Esophagus muscularis mucosa (tissue), 4 donors: ENCODE measurements around the gene ZNF24. TPM values are rescaled to one million over a fixed set of nuclear protein-coding genes. Genes with fewer than 3 reads are reported as not detected.

Experiments
- DNase-seq: peaks from one replicate; pipeline ENCODE4 v3.0.0-alpha.2; 2017; ENCODE audit errors: extremely low spot score
- H3K27ac ChIP-seq, 4 donors: fragments of 200-600 bp; sonication (generic); replicated peaks in 1 of 4; 1 replicate in 3 of 4; 2 replicates in 1 of 4; pipeline ENCODE4 v1.5.1; 2016 to 2019; ENCODE audit warnings: mild to moderate bottlenecking in 1 of 4
- H3K27me3 ChIP-seq, 4 donors: fragments of 200-600 bp; sonication (generic); one replicate each; pipeline versions ENCODE4 v1.5.1 to v1.6.0; 2016 to 2019
- H3K36me3 ChIP-seq, 4 donors: fragments of 200-600 bp; sonication (generic); one replicate each; pipeline ENCODE4 v1.5.1; 2016 to 2019
- H3K4me1 ChIP-seq, 4 donors: fragments of 200-600 bp; sonication (generic); one replicate each; pipeline ENCODE4 v1.5.1; 2016 to 2019
- H3K4me3 ChIP-seq, 4 donors: fragments of 200-600 bp; sonication (generic); 1 replicate in 2 of 4; 2 replicates in 2 of 4; pipeline ENCODE4 v1.5.1; 2016 to 2019; ENCODE audit warnings: mild to moderate bottlenecking in 4 of 4, moderate library complexity in 1 of 4
- H3K9me3 ChIP-seq, 4 donors: fragments of 200-600 bp; sonication (generic); 1 replicate in 3 of 4; 2 replicates in 1 of 4; pipeline ENCODE4 v1.5.1; 2016 to 2019
- CTCF ChIP-seq, 3 experiments: fragments of 200-600 bp in 2 of 3; fragments of 450-650 bp in 1 of 3; sonication (generic) in 2 of 3; IDR thresholded peaks; one replicate each; pipeline ENCODE4 v1.5.1; 2017 to 2019; ENCODE audit warnings: antibody characterized with exemption in 3 of 3, mild to moderate bottlenecking in 2 of 3, moderate library complexity in 1 of 3
- EP300 ChIP-seq: sonication (generic); formaldehyde crosslinking; IDR thresholded peaks from one replicate; pipeline ENCODE4 v1.6.1; 2017; ENCODE audit warnings: antibody characterized with exemption
- POLR2A ChIP-seq: fragments of 450-650 bp; IDR thresholded peaks from one replicate; pipeline ENCODE4 v1.6.1; 2017; ENCODE audit warnings: antibody characterized with exemption, moderate library complexity, mild to moderate bottlenecking, low read depth
- POLR2AphosphoS5 ChIP-seq, 2 donors: sonication (generic); formaldehyde crosslinking; IDR thresholded peaks; one replicate each; pipeline ENCODE4 v1.6.1; 2017; ENCODE audit warnings: antibody characterized with exemption in 2 of 2
- WGBS: methylation state at CpG from one replicate; pipeline ENCODE4 v1.1.5; 2018; 5-methylcytosine and 5-hydroxymethylcytosine counted together
- intact Hi-C: fragments of 100-400 bp; cut with DNase I; formaldehyde crosslinking; loops from one replicate; pipeline ENCODE4 v1.15.1; 2023
- total RNA-seq, 4 donors: library from RNA; depleted of rRNA; stranded (reverse); fragments of >200 nt; gene quantifications; one replicate each; pipeline versions ENCODE4 v1.1.0 to v1.2.1, GENCODE V29; 2016

The ZNF24 gene
- total RNA-seq, 4 donors from 2014 or later = 31.2 to 41.1 (median 39.3) TPM

- H3K36me3 ChIP-seq = peaks cover 0 to 7% (median 4%) of the 10 kb centered on the region in 4 donors
- no peak for TF ChIP-seq CTCF (IDR thresholded peaks at IDR 0.05)
- no peak for TF ChIP-seq POLR2A
- TF ChIP-seq EP300 = no peak
- TF ChIP-seq POLR2AphosphoS5 (IDR thresholded peaks at IDR 0.05) = no peak
- no peaks in the 10 kb centered on the region for H3K27me3 ChIP-seq
- H3K4me1 ChIP-seq = no peaks in the 10 kb centered on the region
- DNase-seq = no peak
- WGBS = 87% methylated on average over 3 of the region's 3 CpGs
- no peak overlapping the region for H3K4me3 ChIP-seq
- intact Hi-C loops = no loop called here
- no peaks in the 10 kb centered on the region for H3K9me3 ChIP-seq
- H3K27ac ChIP-seq = no peak overlapping the region
Observed at GRCh38 chr18:35326695-35327387, 17.4 kb downstream of the ZNF24 start.

GRCh38 chr18:35324926-35325655 is 19.1 kb downstream of the ZNF24 start:
- Histone ChIP-seq H3K4me3 (no peak overlapping the region), H3K36me3 (no peaks in the 10 kb centered on the region), H3K9me3 (no peaks in the 10 kb centered on the region), H3K4me1 (no peaks in the 10 kb centered on the region), H3K27me3 (no peaks in the 10 kb centered on the region), H3K27ac (no peak overlapping the region)
- DNase-seq = no peak
- intact Hi-C loops = no loop called here
- WGBS = 73% methylated on average over 2 of the region's 2 CpGs
- no peak for TF ChIP-seq POLR2A
- TF ChIP-seq POLR2AphosphoS5 (IDR thresholded peaks at IDR 0.05) = no peak
- TF ChIP-seq EP300 = no peak
- TF ChIP-seq CTCF (IDR thresholded peaks at IDR 0.05) = no peak

GRCh38 chr18:35322486-35323458 is 21.4 kb downstream of the ZNF24 start:
- no peaks in the 10 kb centered on the region for H3K9me3 ChIP-seq
- H3K4me1 ChIP-seq = no peaks in the 10 kb centered on the region
- no peaks in the 10 kb centered on the region for H3K36me3 ChIP-seq
- DNase-seq = no peak
- H3K4me3 ChIP-seq = no peak overlapping the region
- no peaks in the 10 kb centered on the region for H3K27me3 ChIP-seq
- intact Hi-C loops = no loop called here
- TF ChIP-seq POLR2AphosphoS5 (IDR thresholded peaks at IDR 0.05) = no peak
- no peak for TF ChIP-seq POLR2A
- no peak for TF ChIP-seq CTCF (IDR thresholded peaks at IDR 0.05)
- no peak for TF ChIP-seq EP300
- WGBS = 81% methylated on average over 3 of the region's 3 CpGs
- H3K27ac ChIP-seq = no peak overlapping the region

GRCh38 chr18:35311496-35311895 is 32.7 kb downstream of the ZNF24 start:
- DNase-seq = no peak
- 29% methylated on average over 2 of the region's 2 CpGs for WGBS
- H3K4me1 ChIP-seq = peaks cover 0 to 10% (median 6%) of the 10 kb centered on the region in 4 donors
- TF ChIP-seq CTCF (IDR thresholded peaks at IDR 0.05) = no peak
- no peak for TF ChIP-seq EP300
- no peak for TF ChIP-seq POLR2AphosphoS5 (IDR thresholded peaks at IDR 0.05)
- no peak for TF ChIP-seq POLR2A
- intact Hi-C loops = no loop called here
- H3K36me3 ChIP-seq = peaks cover 11 to 15% (median 13%) of the 10 kb centered on the region in 4 donors
- H3K9me3 ChIP-seq = peaks cover 9 to 56% (median 31%) of the 10 kb centered on the region in 4 donors
- no peaks in the 10 kb centered on the region for H3K27me3 ChIP-seq
- H3K4me3 ChIP-seq = no peak overlapping the region
- no peak overlapping the region for H3K27ac ChIP-seq
